Astrocyte of the hippocampus (primary cell): ENCODE measurements around the gene USP17L15.
"Not testable (repeated sequence)": the region's sequence is repeated elsewhere in the genome, so short reads cannot be mapped to it uniquely, and the experiment has no call there.

Source experiments
- DNase-seq: peaks from one replicate; pipeline ENCODE4 v3.0.0; 2011; ENCODE audit warnings: low read depth, low spot score

Gene USP17L15, protein sequence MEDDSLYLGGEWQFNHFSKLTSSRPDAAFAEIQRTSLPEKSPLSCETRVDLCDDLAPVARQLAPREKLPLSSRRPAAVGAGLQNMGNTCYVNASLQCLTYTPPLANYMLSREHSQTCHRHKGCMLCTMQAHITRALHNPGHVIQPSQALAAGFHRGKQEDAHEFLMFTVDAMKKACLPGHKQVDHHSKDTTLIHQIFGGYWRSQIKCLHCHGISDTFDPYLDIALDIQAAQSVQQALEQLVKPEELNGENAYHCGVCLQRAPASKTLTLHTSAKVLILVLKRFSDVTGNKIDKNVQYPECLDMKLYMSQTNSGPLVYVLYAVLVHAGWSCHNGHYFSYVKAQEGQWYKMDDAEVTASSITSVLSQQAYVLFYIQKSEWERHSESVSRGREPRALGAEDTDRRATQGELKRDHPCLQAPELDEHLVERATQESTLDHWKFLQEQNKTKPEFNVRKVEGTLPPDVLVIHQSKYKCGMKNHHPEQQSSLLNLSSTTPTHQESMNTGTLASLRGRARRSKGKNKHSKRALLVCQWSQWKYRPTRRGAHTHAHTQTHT

DNA sequence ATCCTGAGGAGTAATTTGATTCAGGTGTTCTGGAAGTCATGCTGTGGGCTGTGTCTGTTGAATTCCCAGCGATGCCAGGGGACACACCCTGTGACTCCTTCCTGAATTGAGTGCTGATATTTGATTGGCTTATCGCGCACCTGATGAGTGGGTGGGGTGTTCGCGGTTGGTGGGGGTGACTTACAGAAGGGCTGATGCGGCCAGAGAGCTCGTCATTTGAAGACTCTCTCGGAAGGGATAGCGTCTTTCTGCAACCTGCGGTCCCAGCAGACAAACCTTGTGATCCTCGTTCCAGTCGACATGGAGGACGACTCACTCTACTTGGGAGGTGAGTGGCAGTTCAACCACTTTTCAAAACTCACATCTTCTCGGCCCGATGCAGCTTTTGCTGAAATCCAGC, at the start of gene USP17L15:
Gene USP17L15, plus strand, starts transcription at position 301 of the 400 bp plus-strand sequence. Its CDS starts 0 bp downstream, at position 301.
- DNase-seq = not testable (repeated sequence)

DNA sequence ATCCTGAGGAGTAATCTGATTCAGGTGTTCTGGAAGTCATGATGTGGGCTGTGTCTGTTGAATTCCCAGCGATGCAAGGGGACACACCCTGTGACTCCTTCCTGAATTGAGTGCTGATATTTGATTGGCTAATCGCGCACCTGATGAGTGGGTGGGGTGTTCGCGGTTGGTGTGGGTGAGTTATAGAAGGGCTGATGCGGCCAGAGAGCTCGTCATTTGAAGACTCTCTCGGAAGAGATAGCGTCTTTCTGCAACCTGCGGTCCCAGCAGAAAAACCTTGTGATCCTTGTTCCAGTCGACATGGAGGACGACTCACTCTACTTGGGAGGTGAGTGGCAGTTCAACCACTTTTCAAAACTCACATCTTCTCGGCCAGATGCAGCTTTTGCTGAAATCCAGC, 23.8 kb upstream of the USP17L15 start, which contains the start of gene USP17L10:
Gene USP17L10, plus strand, starts transcription at position 301 of the 400 bp plus-strand sequence. Its CDS starts 0 bp downstream, at position 301.
- not testable (repeated sequence) for DNase-seq

DNA sequence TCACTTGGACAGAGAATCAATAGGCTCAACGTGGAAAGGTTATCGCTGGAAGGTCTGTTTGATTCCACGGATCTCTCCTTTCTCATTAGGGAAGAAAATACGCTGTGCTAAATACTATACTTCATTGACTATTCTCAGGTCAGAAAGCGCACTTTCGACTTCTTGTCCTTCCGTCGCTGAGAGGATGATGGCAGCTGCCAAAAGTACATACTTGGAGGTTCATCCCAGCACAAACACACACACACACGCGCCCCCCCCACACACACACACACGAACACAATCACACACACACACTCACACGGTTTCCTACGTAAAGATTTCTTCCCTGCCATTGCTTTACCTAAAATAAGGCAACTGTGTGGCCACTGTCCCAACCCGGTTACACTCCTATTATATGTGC, 19.5 kb upstream of the USP17L15 start:
- DNase-seq = not testable (repeated sequence)

- not testable (repeated sequence) for DNase-seq
These were observed 19.1 kb upstream of the USP17L15 start, which contains the start of gene USP17L11 for GRCh38 chr4:9215105-9215504. Gene USP17L11 (plus strand): TSS chr4:9215405. CDS start chr4:9215405, 0 bp downstream.

DNA sequence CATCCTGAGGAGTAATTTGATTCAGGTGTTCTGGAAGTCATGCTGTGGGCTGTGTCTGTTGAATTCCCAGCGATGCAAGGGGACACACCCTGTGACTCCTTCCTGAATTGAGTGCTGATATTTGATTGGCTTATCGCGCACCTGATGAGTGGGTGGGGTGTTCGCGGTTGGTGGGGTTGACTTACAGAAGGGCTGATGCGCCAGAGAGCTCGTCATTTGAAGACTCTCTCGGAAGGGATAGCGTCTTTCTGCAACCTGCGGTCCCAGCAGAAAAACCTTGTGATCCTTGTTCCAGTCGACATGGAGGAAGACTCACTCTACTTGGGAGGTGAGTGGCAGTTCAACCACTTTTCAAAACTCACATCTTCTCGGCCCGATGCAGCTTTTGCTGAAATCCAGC, 14.3 kb upstream of the USP17L15 start, which contains the start of gene USP17L12:
Gene USP17L12, plus strand, starts transcription at position 301 of the 400 bp plus-strand sequence. Its CDS starts 0 bp downstream, at position 301.
- DNase-seq = not testable (repeated sequence)

DNA sequence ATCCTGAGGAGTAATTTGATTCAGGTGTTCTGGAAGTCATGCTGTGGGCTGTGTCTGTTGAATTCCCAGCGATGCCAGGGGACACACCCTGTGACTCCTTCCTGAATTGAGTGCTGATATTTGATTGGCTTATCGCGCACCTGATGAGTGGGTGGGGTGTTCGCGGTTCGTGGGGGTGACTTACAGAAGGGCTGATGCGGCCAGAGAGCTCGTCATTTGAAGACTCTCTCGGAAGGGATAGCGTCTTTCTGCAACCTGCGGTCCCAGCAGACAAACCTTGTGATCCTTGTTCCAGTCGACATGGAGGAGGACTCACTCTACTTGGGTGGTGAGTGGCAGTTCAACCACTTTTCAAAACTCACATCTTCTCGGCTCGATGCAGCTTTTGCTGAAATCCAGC, 9.6 kb upstream of the USP17L15 start, which contains the start of gene USP17L13:
Gene USP17L13, plus strand, starts transcription at position 301 of the 400 bp plus-strand sequence. Its CDS starts 0 bp downstream, at position 301.
- DNase-seq = not testable (repeated sequence)

DNA sequence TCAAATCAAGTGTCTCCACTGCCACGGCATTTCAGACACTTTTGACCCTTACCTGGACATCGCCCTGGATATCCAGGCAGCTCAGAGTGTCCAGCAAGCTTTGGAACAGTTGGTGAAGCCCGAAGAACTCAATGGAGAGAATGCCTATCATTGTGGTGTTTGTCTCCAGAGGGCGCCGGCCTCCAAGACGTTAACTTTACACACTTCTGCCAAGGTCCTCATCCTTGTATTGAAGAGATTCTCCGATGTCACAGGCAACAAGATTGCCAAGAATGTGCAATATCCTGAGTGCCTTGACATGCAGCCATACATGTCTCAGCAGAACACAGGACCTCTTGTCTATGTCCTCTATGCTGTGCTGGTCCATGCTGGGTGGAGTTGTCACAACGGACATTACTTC, 3.9 kb upstream of the USP17L15 start:
- not testable (repeated sequence) for DNase-seq

DNA sequence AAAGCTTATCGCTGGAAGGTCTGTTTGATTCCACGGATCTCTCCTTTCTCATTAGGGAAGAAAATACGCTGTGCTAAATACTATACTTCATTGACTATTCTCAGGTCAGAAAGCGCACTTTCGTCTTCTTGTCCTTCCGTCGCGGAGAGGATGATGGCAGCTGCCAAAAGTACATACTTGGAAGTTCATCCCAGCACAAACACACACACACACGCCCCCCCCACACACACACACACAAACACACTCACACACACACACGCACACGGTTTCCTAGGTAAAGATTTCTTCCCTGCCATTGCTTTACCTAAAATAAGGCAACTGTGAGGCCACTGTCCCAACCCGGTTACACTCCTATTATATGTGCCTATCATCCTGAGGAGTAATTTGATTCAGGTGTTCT, 4.3 kb downstream of the USP17L15 start:
- peak; percentile 0 for DNase-seq

DNA sequence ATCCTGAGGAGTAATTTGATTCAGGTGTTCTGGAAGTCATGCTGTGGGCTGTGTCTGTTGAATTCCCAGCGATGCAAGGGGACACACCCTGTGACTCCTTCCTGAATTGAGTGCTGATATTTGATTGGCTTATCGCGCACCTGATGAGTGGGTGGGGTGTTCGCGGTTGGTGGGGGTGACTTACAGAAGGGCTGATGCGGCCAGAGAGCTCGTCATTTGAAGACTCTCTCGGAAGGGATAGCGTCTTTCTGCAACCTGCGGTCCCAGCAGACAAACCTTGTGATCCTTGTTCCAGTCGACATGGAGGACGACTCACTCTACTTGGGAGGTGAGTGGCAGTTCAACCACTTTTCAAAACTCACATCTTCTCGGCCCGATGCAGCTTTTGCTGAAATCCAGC, 9.4 kb downstream of the USP17L15 start, which contains the start of gene USP17L17:
Gene USP17L17, plus strand, starts transcription at position 301 of the 400 bp plus-strand sequence. Its CDS starts 0 bp downstream, at position 301.
- not testable (repeated sequence) for DNase-seq

DNA sequence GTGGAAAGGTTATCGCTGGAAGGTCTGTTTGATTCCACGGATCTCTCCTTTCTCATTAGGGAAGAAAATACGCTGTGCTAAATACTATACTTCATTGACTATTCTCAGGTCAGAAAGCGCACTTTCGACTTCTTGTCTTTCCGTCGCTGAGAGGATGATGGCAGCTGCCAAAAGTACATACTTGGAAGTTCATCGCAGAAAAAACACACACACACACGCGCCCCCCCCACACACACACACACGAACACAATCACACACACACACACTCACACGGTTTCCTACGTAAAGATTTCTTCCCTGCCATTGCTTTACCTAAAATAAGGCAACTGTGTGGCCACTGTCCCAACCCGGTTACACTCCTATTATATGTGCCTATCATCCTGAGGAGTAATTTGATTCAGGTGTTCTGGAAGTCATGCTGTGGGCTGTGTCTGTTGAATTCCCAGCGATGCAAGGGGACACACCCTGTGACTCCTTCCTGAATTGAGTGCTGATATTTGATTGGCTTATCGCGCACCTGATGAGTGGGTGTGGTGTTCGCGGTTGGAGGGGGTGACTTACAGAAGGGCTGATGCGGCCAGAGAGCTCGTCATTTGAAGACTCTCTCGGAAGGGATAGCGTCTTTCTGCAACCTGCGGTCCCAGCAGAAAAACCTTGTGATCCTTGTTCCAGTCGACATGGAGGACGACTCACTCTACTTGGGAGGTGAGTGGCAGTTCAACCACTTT, 13.9 kb downstream of the USP17L15 start, which contains the start of gene USP17L18:
Gene USP17L18, plus strand, starts transcription at position 678 of the 728 bp plus-strand sequence. Its CDS starts 0 bp downstream, at position 678.
- DNase-seq = peak; percentile 8

- DNase-seq = not testable (repeated sequence)
These were observed 18.9 kb downstream of the USP17L15 start, which contains the start of gene USP17L19 for GRCh38 chr4:9253078-9253477. Gene USP17L19 (plus strand): TSS chr4:9253378. CDS start chr4:9253378, 0 bp downstream.

- not testable (repeated sequence) for DNase-seq
These were observed 23.6 kb downstream of the USP17L15 start, which contains the start of gene USP17L20 for GRCh38 chr4:9257824-9258223. Gene USP17L20 (plus strand): TSS chr4:9258124. CDS start chr4:9258124, 0 bp downstream.

GRCh38 chr4:9262572-9262971, 28.4 kb downstream of the USP17L15 start, which contains the start of gene USP17L21:
Gene USP17L21 (plus strand): TSS chr4:9262872. CDS start chr4:9262872, 0 bp downstream.
- DNase-seq = not testable (repeated sequence)

GRCh38 chr4:9267319-9267718, 33.1 kb downstream of the USP17L15 start, which contains the start of gene USP17L22:
Gene USP17L22 (plus strand): TSS chr4:9267619. CDS start chr4:9267619, 0 bp downstream.
- not testable (repeated sequence) for DNase-seq

DNA sequence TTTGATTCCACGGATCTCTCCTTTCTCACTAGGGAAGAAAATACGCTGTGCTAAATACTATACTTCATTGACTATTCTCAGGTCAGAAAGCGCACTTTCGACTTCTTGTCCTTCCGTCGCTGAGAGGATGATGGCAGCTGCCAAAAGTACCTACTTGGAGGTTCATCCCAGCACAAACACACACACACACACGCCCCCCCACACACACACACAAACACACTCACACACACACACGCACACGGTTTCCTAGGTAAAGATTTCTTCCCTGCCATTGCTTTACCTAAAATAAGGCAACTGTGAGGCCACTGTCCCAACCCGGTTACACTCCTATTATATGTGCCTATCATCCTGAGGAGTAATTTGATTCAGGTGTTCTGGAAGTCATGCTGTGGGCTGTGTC, 37.5 kb downstream of the USP17L15 start:
- not testable (repeated sequence) for DNase-seq
